MM.1S (cell line): Measurements from ENCODE around the gene IFT52.

ENCODE experiments used
- EZH2 ChIP-seq: fragments of 300-600 bp; sonication (generic); optimal IDR thresholded peaks from 2 replicates; pipeline ENCODE3; 2017; ENCODE audit warnings: low read depth, mild to moderate bottlenecking, antibody characterized with exemption, low read length, mixed read lengths
- TF ChIP-seq, protein P1 (sequence below): fragments of 300-600 bp; sonication (generic); IDR thresholded peaks from 2 replicates; pipeline ENCODE4 v1.5.1; 2016; ENCODE audit warnings: antibody characterized with exemption, low read length, mixed read lengths

DNA sequence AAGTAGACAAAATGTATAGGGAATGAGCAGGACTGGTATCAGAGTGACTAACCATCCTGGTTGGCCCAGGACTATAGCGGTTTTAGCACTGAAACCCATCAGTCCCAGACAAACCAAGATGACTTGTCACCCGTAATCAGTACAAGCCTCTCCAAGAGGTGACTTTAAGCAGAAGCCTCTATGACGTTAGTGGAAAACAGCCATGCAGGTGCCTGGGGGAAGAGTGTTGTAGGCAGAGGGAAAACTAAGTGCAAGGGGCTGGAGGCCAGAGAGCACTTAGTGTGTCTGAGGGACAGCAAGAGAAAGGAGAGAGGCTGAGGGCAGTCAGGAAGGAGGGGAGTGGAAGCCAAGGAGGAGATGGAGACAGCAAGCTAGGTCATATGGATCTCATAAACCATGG, 29.8 kb upstream of the IFT52 start:
- TF ChIP-seq, protein P1, sequence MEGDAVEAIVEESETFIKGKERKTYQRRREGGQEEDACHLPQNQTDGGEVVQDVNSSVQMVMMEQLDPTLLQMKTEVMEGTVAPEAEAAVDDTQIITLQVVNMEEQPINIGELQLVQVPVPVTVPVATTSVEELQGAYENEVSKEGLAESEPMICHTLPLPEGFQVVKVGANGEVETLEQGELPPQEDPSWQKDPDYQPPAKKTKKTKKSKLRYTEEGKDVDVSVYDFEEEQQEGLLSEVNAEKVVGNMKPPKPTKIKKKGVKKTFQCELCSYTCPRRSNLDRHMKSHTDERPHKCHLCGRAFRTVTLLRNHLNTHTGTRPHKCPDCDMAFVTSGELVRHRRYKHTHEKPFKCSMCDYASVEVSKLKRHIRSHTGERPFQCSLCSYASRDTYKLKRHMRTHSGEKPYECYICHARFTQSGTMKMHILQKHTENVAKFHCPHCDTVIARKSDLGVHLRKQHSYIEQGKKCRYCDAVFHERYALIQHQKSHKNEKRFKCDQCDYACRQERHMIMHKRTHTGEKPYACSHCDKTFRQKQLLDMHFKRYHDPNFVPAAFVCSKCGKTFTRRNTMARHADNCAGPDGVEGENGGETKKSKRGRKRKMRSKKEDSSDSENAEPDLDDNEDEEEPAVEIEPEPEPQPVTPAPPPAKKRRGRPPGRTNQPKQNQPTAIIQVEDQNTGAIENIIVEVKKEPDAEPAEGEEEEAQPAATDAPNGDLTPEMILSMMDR: no peak
- no peak for TF ChIP-seq EZH2
